ENCODE results near the gene WDR19. TPM values are rescaled to one million over a fixed set of nuclear protein-coding genes. Genes with fewer than 3 reads are reported as not detected.

WDR19 gene
- total and polyA plus RNA-seq, 2 donors (not counting 3 experiments of a cell fraction or from before 2014, with no cell fraction given): 27.1 to 28.2 TPM

DNA sequence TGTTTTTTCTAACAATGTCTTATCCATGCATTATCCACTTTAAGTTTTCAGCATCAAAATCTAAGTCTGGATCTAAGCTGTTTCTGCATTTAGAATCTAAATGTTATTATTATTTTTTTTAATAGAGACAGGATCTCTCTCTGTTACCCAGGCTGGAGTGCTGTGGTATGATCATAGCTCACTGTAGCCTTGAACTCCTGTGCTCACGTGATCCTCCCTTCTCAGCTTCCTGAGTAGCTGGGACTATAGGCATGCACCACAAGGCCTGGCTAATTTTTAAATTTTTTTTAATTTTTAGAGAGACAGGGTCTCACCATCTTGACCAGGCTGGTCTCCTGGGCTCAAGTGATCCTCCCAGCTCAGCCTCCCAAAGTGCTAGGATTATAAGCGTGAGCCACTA, 52.7 kb downstream of the WDR19 start:
- no peaks in the 10 kb centered on the region for H3K9me3 ChIP-seq (replicated peaks; ENCODE audit: control insufficient read depth, insufficient read depth, low read length)
- H3K36me3 ChIP-seq (ENCODE audit: control insufficient read depth in 2 of 2, extremely low read depth in 1 of 2, insufficient read depth in 2 of 2, low read length in 2 of 2): peaks cover 0 to 2% of the 10 kb centered on the region in 2 experiments
- H3K79me2 ChIP-seq (ENCODE audit: control insufficient read depth, insufficient read depth, low read length): no peaks in the 10 kb centered on the region
- no peak overlapping the region for H3K27ac ChIP-seq (ENCODE audit: insufficient read depth, low read depth, low read length)
- DNase-seq (ENCODE audit: low read depth, low spot score): no peak
- CTCF ChIA-PET: interaction anchor here (1.2 to 1.5 kb wide), 3 partner anchors 15 to 332 kb away, joined by 3 read pairs; no protein-coding TSS in a partner anchor
- H3K4me3 ChIP-seq (replicated peaks in 1 of 3; ENCODE audit: insufficient read depth in 1 of 3, low read depth in 1 of 3, low read length in 3 of 3): no peak overlapping the region
- H3K9ac ChIP-seq (replicated peaks; ENCODE audit: extremely low read depth, insufficient read depth, low read length): no peak overlapping the region
- no peaks in the 10 kb centered on the region for H4K20me1 ChIP-seq (replicated peaks; ENCODE audit: control insufficient read depth, extremely low read depth, insufficient read depth, low read length)
- TF ChIP-seq, protein P1, sequence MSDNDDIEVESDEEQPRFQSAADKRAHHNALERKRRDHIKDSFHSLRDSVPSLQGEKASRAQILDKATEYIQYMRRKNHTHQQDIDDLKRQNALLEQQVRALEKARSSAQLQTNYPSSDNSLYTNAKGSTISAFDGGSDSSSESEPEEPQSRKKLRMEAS (IDR thresholded peaks at IDR 0.05; ENCODE audit: insufficient read depth, insufficient read length): no peak
- H2AFZ ChIP-seq (ENCODE audit: low read depth, low read length): no peak overlapping the region
- POLR2A ChIA-PET: no interaction called here
- dilution Hi-C loops (cut with MboI; ENCODE audit: extremely low pct_ligation_motif_present, low sequenced_read_pairs) (no loop called here), intact Hi-C loops (cut with micrococcal nuclease) (no loop called here)
- no peaks in the 10 kb centered on the region for H3K4me1 ChIP-seq (ENCODE audit: control insufficient read depth, extremely low read depth, insufficient read depth, low read length)
- no peaks in the 10 kb centered on the region for H3K27me3 ChIP-seq (ENCODE audit: control insufficient read depth in 2 of 2, insufficient read depth in 2 of 2, low read length in 2 of 2)
- BruUV-seq (replicated peaks): no TSS peak
- H3K4me2 ChIP-seq (ENCODE audit: insufficient read depth, low read length): no peak overlapping the region
- H3K9me1 ChIP-seq (replicated peaks; ENCODE audit: control insufficient read depth, extremely low read depth, insufficient read depth, low read length): no peaks in the 10 kb centered on the region
- no peak for FAIRE-seq

GRCh38 chr4:39235696-39236095, 53.4 kb downstream of the WDR19 start:
- Histone ChIP-seq H3K27ac (ENCODE audit: insufficient read depth, low read depth, low read length) (no peak overlapping the region), H3K79me2 (ENCODE audit: control insufficient read depth, insufficient read depth, low read length) (no peaks in the 10 kb centered on the region), H3K9me3 (replicated peaks; ENCODE audit: control insufficient read depth, insufficient read depth, low read length) (no peaks in the 10 kb centered on the region), H4K20me1 (replicated peaks; ENCODE audit: control insufficient read depth, extremely low read depth, insufficient read depth, low read length) (no peaks in the 10 kb centered on the region), H3K27me3 (ENCODE audit: control insufficient read depth in 2 of 2, insufficient read depth in 2 of 2, low read length in 2 of 2) (no peaks in the 10 kb centered on the region), H3K36me3 (ENCODE audit: control insufficient read depth in 2 of 2, extremely low read depth in 1 of 2, insufficient read depth in 2 of 2, low read length in 2 of 2) (peaks cover 0 to 2% of the 10 kb centered on the region in 2 experiments), H3K9ac (replicated peaks; ENCODE audit: extremely low read depth, insufficient read depth, low read length) (no peak overlapping the region), H3K9me1 (replicated peaks; ENCODE audit: control insufficient read depth, extremely low read depth, insufficient read depth, low read length) (no peaks in the 10 kb centered on the region), H3K4me2 (ENCODE audit: insufficient read depth, low read length) (no peak overlapping the region), H3K4me3 (replicated peaks in 1 of 3; ENCODE audit: insufficient read depth in 1 of 3, low read depth in 1 of 3, low read length in 3 of 3) (no peak overlapping the region), H3K4me1 (ENCODE audit: control insufficient read depth, extremely low read depth, insufficient read depth, low read length) (no peaks in the 10 kb centered on the region), H2AFZ (ENCODE audit: low read depth, low read length) (no peak overlapping the region)
- TF ChIP-seq EZH2 (IDR thresholded peaks at IDR 0.05; ENCODE audit: borderline replicate concordance, low read depth, low read length, severe bottlenecking): no peak
- TF ChIP-seq GATA2 (IDR thresholded peaks at IDR 0.05; ENCODE audit: insufficient read depth, insufficient read length, low read depth, low read length): no peak
- TF ChIP-seq JUN (IDR thresholded peaks at IDR 0.05; ENCODE audit: borderline replicate concordance, insufficient read depth, insufficient read length, low read depth): no peak
- TF ChIP-seq, protein P2, sequence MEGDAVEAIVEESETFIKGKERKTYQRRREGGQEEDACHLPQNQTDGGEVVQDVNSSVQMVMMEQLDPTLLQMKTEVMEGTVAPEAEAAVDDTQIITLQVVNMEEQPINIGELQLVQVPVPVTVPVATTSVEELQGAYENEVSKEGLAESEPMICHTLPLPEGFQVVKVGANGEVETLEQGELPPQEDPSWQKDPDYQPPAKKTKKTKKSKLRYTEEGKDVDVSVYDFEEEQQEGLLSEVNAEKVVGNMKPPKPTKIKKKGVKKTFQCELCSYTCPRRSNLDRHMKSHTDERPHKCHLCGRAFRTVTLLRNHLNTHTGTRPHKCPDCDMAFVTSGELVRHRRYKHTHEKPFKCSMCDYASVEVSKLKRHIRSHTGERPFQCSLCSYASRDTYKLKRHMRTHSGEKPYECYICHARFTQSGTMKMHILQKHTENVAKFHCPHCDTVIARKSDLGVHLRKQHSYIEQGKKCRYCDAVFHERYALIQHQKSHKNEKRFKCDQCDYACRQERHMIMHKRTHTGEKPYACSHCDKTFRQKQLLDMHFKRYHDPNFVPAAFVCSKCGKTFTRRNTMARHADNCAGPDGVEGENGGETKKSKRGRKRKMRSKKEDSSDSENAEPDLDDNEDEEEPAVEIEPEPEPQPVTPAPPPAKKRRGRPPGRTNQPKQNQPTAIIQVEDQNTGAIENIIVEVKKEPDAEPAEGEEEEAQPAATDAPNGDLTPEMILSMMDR (IDR thresholded peaks at IDR 0.05; ENCODE audit: extremely low read depth in 1 of 2, insufficient read depth in 1 of 2, low read depth in 1 of 2, low read length in 2 of 2): no peak
- TF ChIP-seq, protein P1 (IDR thresholded peaks at IDR 0.05; ENCODE audit: insufficient read depth, insufficient read length): no peak
- no peak for TF ChIP-seq FOS (IDR thresholded peaks at IDR 0.05; ENCODE audit: borderline replicate concordance, insufficient read depth, low read length)
- no peak for TF ChIP-seq POLR2AphosphoS5 (IDR thresholded peaks at IDR 0.05; ENCODE audit: insufficient read depth, low read depth, low read length)
- no peak for TF ChIP-seq MYC (IDR thresholded peaks at IDR 0.05; ENCODE audit: low read depth, low read length)
- TF ChIP-seq POLR2A (IDR thresholded peaks at IDR 0.05; ENCODE audit: low read depth, low read length): no peak
- intact Hi-C loops (cut with micrococcal nuclease) (no loop called here), dilution Hi-C loops (cut with MboI; ENCODE audit: extremely low pct_ligation_motif_present, low sequenced_read_pairs) (no loop called here)
- DNase-seq (ENCODE audit: low read depth, low spot score) (no peak), FAIRE-seq (no peak)
- POLR2A ChIA-PET: no interaction called here
- CTCF ChIA-PET: interaction anchor here (0.6 to 1.0 kb wide), 2 partner anchors 17 to 339 kb away, joined by 3 to 4 read pairs; no protein-coding TSS in a partner anchor
- no TSS peak for BruUV-seq (replicated peaks)

Measured in endothelial cell of umbilical vein (primary cell).